Central memory CD4-positive, alpha-beta T cell (primary cell): ENCODE measurements around the gene DCPS.
"Not testable (repeated sequence)": the region's sequence is repeated elsewhere in the genome, so short reads cannot be mapped to it uniquely, and the experiment has no call there.

ENCODE experiments used
- DNase-seq: peaks from one replicate; pipeline ENCODE4 v3.0.0; 2022

Gene DCPS

GRCh38 chr11:126345759-126346585 lies 42.1 kb downstream of the DCPS start:
- no peak for DNase-seq

GRCh38 chr11:126346586-126346940 lies 42.7 kb downstream of the DCPS start:
- DNase-seq: no peak

GRCh38 chr11:126346946-126347345 lies 43.1 kb downstream of the DCPS start:
- DNase-seq: not testable (repeated sequence)

DNA sequence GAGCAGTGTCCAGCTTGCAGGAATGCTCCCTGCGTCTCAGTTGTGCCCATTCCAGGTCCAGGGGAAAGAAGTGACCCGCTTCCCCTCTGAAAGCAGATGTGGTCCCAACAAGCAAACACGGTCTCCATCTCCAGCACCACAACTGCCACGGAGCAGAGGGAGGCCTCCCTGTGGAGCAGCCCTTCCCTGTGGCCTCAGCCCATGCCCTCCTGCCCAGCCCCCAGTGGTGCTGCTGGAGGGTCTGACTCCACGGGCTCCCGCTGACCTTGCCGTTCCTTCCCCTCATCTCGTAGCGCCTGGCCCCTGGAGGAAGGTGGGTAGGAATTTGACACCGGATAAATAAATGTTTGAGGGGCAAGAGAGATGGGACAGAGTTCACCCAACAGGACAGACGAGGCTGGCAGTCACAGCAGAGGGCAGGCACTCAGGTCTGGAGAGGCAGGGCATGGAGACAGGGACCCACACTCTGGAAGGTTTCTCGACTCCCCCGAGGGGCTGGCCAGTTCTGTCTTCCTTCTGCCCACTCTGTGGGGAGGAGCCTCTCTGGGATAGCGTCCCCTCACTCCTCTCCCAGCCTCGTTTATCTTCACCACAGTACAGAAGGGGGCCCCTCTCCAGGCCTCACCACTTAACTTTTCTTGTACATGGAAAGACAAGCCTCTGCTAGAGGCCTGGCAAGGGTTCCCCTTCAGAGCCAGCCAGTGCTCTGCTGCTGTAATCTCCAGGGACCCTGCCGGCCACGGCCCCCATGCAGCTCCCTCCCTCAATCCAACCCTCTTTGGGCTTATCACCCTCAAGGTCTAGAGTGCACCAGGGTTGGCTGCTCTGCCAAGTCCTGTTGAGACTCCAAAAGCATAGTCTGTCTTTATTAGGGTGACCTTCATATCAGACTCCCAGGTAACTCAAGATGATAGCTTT lies 44.1 kb downstream of the DCPS start:
- no peak for DNase-seq

DNA sequence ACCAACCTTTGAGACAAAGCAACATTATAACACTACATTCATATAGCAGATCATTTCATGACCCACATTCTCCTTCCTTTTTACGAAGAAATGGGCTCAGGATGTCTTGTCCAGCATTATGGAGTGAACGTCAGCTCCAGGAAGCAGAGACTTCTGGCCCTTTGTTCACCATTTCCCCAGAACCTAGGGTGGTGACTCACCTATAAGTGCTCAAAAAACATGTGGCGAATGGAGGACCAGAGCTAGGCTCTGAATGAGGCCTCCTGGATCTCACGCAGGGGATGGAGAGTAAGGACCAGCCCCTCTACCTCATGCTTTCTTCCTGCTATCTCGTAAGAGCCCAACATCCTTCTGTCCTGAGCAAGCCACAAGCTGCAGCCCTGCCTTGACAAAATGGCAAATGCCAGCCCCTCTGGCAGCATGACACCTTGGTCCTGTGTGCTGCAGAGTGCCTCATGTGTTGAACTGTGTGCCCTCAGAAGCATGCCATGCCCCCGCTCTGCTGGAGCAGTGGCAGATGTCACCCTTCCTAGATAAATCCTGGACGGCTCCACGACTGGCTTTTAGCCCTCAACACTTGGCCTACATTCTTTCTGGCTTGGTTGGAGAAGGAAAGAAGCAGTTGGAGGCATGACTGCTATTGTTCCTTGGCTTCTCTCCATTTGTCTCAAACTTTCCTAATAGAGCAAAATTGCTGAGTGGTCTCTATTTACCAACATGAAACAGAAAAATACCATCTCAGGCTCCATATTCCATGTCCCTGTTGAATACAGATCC lies 45.1 kb downstream of the DCPS start:
- DNase-seq: no peak

DNA sequence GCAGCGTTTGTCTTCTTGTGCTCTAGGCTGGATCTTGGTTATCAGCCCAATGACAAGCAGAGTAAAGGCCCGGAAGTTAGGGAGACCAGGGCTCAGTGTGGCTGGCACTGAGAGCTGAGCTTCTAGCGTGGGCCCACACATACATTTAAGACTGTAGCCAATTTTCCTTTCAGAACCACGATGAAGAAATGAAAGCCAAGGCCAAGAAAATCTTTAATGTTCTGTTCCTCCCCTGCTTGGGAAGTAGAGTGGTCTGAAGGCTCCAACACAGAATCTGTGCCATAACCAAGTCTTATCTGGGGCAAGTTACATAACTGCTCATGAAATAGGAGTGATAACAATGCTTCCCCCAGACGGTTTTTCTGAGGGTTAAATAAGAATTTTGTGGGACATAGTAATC lies 47.0 kb downstream of the DCPS start:
- no peak for DNase-seq

GRCh38 chr11:126352163-126352562 lies 48.3 kb downstream of the DCPS start:
- no peak for DNase-seq

DNA sequence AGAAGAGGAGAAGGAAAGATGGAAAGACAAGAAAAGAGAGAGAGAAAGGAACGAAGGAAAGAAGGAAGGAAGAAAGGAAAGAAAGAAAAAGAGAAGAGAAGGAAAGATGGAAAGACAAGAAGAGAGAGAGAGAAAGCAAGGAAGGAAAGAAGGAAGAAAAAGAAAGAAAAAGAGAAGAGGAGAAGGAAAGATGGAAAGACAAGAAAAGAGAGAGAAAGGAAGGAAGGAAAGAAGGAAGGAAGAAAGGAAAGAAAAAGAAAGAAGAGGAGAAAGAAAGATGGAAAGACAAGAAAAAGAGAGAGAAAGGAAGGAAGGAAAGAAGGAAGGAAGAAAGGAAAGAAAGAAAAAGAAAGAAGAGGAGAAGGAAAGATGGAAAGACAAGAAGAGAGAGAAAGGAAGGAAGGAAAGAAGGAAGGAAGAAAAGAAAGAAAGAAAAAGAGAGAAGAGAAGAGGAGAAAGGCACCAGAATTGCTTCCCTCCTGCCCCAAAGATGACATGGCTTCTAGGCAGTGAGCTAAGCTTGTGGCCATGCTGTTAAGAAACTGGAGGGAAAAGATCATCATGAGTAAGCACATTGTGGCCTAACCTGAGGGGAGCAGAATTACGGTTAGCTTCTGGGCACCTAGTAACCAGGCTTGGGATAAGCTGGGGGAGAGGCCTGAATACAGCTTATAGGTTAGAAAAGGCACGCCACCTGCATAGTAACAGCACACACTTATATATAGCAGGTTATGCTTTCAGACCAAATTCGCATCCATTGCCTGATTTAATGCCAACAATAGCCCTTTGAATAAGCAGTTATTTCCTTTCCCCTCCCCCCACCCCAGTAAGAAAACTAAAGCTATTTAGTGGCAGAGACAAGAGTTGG lies 49.3 kb downstream of the DCPS start:
- no peak for DNase-seq

- no peak for DNase-seq
Observed at GRCh38 chr11:126354631-126355323, 50.9 kb downstream of the DCPS start.

DNA sequence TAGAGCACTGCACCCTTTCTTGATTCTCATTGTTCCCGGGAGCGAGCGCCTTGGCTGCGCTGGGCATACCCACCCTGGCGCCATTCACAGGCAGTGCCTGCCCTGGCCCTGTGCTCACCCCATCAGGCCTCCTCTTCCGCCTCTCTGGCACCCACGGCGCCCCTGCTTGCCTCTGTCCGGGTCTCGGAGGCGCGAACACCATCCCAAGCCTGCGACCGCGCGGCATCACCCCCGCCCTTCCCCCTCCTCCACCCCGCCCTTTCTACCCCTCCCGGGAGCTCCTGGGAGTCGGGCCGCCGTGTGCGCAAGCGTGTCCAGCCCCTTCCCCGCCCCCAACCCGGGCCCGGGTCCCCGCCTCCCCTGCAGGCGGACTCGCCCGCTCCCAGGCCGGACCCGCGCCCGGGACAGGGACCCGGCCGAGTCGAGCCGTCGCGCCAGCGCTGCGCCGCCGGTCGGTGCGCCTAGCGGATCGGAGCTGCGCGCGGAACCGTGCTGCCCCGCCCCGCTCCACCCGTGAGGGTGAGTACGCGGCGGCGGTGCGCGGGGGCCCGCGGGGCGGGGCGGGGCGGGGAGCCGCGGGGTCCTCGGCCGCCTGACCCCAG lies 51.6 kb downstream of the DCPS start, which contains the start of gene ST3GAL4:
ST3GAL4 (plus strand) TSS at position 363 of the 602 bp plus-strand sequence. CDS start 50,470 bp downstream, outside the sequence.
- peak; percentile 37 for DNase-seq

DNA sequence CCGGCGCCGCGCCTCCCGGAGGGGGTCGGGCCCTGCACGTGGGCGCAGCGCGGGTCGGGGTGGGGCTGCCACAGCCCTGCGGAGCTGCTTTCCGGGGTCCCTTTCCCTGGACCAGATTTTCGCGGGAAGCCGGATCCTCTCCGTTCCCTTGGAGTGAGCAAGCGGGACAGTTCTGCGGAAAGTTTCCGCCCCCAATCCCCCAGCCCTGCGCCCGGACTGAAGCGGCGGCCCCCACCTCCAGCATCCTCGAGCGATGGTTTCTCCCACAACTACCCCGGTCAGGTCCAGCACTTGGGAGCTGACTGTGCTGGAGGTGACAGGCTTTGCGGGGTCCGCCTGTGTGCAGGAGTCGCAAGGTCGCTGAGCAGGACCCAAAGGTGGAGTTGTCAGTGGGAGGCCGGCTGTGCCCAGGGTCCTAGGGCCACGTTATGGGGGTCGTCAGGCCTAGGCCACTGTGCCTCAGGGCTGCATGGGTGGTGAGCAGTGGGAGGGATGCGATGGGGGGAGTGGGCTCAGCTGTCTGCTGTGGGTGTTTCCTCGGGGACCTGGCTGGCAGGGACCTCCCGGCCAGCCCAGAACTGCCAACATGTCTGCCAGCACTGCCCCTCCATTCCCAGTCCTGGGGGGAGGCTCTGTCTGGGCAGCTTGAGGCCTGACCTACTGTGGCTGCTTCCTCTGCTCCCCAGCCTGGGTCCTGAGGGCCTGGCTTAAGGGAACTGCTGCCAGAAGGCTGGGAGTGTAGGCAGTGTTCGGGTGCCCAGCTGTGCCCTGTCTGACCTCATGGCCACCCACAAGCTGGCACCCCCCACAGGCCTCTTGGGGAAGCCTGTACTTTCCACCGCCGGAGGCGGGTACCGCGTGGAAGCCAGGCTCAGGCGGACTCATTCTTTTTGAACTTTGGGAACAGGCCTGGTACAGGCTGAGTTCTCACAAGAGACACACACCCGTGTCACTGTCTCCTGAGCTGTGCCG lies 52.4 kb downstream of the DCPS start:
- peak; percentile 2 for DNase-seq

DNA sequence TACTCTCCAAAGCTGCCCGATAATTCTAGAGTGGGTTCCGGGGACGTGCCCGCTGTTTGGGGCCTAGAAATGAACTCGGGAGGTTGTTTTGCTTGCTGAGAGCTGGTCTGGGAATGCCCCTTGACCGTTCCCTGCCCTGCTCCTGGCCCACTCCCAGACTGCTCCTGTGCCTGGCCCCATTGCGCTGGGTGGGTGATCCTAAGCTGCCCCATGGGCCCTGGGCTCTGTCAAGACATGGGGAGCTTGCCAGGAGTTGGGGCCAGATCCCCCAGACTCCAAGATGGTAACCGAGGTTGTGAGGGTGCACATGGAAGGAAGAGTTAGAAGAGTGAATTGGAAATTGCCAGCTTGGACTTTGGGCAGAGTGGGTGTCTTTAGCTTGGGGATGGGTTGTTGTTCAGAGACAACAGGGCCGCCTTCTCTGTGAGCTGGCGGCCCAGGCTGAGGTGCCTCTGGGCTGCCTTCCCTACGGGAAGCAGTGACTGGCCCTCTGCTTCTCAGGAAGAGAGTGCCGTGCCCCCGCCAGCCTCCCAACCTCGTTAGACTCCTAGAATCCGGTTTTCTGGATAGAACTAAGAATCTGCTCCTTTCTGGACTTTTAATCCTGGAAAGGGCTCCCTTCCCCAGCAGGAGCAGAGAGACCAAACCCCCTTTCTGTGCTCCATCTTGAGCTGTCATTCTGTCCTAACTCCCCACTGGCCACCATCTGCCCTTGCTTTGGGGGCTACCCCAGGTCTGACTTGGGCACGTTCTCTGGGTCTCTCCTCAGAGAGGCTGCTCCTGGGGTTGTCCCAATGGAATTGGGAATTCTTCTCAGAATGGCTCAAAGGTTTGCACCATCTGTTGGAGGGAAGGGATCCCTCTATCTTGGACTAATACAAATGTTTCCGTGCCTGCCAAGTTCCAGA lies 53.4 kb downstream of the DCPS start:
- no peak for DNase-seq

- DNase-seq: no peak
Observed at GRCh38 chr11:126357969-126358762, 54.3 kb downstream of the DCPS start.

GRCh38 chr11:126358763-126359160 lies 54.9 kb downstream of the DCPS start:
- no peak for DNase-seq

GRCh38 chr11:126359431-126360048 lies 55.7 kb downstream of the DCPS start:
- no peak for DNase-seq

DNA sequence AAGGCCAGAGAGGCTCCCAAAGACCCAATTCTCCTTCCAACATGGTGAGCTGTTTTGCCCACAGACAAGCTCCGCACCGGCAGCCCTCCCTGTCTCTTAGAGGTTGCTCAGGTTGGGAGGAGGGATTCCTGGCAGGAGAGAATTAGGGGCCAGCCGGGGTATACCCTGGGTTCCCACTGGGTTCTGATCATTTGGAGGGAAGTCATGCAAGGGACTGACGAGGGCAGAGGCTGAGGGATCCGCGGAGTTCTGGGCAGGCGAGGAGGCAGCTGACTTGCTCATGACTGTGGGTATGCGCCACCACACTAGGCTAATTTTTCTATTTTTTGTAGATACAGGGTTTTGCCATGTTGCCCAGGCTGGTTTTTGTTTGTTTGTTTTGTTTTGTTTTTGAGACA lies 56.2 kb downstream of the DCPS start:
- DNase-seq: no peak

GRCh38 chr11:126361400-126361799 lies 57.5 kb downstream of the DCPS start:
- no peak for DNase-seq
